GM21786 (cell line): ENCODE data around the gene GARIN5A.

ENCODE experiments used
- ATAC-seq: cut with Tn5 transposase; IDR thresholded peaks from one replicate; pipeline ENCODE4 v1.9.1; 2021; ENCODE audit not compliant: unreplicated experiment

Gene GARIN5A

DNA sequence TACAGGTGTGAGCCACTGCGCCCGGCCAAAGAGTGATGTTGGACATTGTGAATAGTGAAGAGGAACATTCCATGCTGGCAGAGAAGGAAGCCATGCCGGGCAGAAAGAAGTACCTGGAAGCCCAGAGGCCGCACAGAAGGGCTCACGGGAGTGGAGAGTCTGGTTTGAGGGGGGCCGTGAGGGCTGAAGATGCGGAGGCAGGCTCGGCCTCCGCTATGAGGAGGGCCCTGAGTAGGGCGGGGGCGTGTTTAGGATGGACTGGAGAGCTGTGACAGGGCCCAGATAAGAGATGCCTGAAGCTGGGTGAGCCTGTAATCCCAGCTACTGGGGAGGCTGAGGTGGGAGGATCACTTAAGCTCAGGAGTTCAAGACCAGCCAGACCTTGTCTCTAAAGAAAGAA is 32.7 kb upstream of the GARIN5A start:
- ATAC-seq, result no peak

DNA sequence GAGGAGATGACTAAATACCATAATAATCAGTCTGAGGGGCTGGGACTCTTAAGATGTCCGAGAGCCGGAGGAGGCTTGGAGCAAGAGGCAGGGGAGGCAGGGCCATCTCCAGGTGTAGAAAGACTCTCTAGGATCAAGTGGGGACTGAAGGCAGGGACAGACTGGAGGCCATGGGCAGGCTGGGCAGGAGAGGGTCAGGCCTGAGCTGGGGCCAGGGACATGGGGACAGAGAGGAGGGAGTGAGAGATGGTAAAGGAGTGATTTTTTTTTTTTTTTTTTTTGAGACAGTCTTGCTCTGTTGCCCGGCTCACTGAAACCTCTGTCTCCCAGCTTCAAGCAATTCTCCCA is 32.2 kb upstream of the GARIN5A start:
- ATAC-seq, result no peak

DNA sequence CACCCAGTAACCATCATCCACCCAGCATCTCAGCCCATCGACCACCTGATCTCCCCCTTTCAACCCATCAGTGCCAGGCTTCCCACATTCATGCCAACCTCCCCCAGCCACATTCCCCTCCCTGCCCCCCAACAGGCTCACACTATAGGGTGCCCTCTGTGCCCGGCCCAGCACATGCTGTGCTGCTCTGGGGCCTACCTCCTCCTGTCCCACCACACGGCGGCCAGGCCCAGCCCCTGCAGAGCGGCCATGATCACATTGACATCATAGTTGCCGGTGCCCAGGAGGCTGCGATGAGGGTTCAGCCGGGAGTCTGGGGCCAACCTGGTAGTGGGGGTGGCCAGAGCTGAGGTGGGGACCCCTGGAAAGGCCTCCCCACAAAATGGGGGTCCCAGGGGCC is 30.7 kb upstream of the GARIN5A start:
- no peak for ATAC-seq

DNA sequence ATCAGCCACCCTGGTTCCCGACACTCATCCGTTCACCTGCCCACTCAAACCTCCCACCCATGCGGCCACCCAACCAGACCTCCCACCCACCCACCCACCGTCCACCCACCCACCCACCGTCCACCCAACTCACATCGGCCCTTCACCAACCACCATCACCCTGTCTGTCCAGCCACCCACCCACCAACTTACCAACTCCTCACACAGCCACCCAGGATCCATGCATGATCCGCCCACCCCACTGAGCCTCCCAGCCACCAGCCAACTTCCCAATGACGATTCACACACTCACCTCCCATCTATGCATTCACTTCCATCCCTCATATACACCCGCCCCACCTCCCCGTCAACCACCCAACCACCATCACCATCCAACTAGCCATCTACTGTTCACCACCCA is 30.1 kb upstream of the GARIN5A start:
- no peak for ATAC-seq

DNA sequence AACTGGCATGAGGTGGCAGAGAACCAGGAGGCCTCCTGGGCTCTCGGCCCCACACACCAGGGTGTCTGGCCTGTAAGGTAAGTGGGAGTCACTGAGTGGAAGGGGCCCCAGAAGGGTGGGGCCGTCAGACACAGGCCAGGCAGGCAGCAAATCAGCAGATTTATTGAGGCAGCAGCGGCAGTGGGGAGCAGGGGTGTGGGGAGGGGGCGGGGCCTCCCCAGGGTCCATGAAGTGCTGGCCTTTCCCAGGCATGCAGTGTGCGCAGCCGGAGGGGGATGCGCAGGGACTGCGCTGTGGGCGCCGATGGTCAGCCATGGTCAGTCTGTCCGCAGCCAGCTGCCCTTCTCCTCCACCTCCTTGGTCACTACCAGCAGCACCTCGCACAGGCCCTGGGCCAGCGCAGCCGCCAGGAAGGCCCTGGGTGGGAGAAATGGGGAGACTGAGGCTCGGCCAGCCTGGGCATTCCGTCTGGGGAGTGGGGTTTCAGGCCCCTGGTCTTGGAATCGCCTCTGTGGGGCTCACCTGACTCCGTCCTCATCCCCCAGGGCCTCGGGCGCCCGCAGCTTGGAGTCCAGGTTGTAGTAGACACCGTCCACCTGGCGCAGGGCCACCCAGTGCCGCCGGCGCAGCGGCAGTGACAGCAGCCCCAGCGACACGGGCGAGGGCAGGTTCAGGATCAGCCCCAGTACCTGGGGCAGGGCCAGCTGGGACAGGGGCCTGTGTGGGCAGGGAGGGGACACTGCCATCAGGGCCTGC is 29.4 kb upstream of the GARIN5A start:
- no peak for ATAC-seq

DNA sequence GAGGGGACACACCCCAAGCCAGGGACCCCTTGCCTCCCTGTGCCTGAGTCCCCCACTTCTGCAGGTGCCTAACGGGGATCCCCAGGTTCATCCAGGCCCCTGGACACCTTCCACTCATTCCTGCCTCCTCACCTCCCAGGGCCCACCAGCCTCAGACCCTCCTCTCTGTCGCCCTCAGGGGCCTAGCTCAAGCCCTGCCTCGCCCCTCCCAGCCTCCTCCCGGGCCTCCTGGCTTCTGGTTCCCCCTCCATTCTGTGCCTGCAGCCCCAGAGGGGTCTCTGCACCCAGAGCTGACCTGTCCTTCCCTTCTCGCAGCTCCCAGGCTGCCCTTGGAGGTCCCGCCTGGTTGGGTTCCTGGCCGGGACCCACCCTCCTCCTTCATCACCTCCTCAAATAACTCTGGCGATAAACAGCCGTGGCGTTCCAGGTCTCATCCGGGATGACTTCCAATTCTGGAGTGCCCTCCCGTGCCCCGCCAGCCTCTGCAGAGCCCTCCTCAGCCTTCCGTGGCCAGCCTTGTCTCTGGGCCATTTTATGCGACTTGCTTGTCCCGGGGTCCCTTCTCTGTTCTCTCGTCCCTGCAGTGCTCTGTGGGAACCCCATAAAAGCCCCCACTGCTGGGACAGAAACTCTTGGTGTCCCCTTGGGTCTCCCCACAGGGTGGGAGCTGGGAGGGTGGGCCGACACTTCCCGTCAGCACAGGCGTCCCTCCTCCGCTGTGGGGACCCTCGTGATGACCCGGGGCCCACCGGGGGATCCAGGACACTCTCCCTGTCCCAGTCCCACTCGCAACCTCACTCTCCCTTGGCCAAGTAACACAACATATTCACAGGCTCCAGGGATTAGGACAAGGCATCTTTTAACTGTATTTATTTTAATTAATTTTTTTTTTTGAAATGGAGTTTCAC is 25.2 kb upstream of the GARIN5A start:
- no peak for ATAC-seq

DNA sequence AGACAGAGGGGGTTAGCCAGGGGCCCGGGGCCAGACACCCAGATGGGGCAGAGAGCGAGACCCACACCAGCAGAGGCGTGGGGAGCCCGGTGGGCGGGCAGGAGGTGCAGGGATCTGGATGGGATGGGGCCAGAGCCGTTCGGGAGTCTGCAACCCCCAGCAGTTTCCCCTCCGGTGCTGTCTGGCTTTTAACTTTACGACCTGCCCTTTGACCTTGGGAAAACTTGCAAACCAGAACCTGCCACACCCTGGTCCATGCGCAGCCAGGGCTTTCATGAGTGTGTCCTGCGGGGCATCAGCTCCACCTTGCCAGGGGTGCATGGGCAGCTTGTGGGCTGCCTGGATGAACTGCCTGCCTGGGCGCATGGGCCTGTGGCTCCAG is 24.5 kb upstream of the GARIN5A start:
- no peak for ATAC-seq

DNA sequence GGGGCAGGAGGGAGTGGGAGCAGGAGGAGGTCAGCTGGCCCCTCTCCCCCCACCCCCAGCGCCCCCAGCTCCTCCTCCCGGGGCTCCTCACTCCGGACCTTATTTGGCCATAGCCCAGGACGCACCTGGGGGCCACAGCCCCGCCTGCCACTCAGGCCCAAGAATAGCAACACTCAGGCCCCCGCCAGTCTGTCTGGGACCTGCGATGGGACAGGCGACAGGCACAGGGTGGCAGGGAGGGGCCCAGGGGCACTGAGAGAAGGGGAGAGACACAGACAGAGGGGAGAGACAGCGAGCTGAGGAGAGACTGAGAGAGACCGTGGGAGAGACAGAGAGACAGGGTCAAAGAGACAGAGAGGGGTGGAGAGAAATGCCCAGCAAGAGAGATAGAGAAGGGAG is 24.1 kb upstream of the GARIN5A start:
- no peak for ATAC-seq

DNA sequence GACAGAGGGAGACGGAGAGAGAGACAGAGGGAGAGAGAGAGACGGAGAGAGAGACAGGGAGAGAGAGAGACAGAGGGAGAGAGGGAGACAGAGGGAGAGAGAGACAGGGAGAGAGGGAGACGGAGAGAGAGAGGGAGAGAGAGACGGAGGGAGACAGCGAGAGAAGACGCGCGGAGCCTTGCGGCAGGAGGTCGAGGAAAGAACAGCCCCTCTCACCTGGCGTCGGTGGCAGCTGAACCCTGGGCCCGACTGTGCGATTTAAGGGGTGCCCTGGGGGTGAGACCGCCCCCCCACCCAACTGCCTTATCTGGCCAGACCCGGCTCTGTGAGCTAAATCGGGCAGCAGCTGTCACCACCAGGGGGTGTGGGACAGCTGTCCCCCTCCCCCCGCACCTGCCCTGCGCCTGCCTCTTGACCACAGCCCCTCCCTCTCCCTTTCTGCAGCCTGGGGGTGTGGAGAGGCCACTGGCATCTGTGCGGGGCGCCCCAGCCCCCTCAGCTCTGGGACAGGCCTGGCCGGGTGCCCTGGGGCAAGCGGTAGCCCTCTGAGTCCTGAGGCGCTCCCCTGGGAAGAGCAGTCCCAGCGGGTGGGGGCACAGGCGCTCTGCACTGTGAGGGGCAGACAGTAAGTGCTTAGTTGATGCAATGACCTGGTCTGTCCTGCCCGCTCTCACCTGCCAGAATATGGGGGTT is 23.6 kb upstream of the GARIN5A start:
- ATAC-seq, result no peak

DNA sequence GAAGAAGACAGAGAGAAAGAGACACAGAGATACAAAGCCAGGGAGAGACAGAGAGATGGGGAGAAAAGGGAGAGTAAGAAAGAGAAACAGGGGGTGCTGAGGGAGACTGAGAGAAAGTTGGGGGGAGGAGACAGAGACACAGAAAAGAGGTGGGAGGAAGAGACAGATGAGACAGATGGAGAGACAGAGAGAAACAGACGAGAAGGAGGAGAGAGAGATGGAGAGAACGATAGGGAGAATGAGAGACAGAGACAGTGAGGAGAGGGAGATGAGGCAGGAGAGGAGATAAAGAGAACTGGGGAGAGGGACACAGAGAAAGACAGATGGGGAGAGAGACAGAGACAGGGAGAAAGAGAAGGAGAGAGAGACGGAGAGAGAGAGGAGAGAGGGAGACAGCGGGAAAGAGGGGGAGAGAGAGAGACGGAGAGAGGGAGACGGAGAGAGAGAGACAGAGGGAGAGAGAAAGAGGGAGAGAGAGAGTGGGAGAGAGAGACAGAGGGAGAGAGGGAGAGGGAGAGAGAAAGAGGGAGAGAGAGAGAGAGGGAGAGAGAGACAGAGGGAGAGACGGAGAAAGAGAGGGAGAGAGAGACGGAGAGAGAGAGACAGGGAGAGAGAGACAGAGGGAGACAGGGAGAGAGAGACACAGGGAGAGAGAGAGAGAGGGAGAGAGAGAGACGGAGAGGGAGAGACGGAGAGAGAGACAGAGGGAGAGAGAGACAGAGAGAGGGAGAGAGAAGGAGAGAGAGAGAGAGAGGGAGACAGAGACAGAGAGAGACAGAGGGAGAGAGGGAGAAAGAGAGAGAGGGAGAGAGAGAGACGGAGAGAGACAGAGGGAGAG is 21.8 kb upstream of the GARIN5A start:
- ATAC-seq, result no peak

DNA sequence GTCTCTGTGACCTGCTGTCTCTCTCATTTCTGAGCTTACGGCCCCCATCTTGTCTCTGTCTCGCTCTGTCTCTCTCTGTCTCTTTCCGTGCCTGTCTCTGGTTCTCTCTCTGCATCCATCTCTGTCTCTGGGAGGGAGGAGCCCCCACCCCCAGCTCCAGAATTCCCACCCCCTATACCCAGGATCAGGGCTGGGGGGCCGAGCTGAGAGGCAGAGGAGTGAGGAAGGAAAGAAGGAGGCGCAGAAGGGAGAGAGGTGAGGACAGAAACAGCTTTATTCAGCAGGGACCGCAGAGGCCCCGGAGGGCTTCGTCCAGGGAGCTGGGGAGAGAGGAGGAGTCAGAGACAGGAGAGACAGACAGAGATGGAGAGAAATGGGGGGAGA is 20.4 kb upstream of the GARIN5A start:
- ATAC-seq, result no peak

DNA sequence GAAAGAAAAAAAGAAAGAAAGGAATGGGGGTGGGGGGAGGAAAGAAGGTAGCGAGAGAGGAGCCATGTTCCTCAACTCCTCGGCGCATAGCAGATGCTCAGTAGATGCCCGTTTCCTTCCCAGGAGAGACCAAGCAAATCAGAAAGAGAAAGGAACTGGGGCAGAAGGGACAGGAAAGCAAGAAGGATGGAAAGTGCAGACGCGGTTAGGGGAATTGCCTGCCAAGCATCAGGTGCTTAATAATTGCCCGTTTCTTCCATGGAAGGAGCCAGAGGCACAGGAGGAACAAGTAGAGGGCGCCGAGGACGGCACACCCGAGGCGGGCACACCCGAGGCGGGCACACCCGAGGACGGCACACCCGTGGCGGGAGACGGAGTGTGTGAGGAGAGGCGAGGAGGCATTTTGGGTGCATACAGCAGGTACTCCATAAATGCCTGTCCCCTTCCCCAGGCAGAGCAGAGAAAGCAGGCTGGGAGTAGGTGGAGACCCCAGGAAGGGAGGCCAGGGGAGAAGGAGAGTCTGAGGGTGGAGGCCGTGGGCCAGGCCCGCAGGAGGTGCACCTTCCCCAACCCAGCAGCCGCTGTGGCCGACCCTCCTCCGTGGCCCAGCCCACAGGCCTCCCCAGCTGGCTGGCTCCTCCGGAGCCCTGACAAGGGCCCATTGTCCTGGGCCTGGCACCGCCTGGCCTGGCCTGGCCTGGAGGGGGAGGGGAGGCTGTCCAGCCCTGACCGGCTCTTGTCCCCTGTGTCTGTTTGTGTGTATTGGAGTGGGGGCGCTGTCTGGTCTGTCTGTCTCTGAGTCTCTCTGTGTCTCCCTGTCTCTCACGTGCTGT is 19.8 kb upstream of the GARIN5A start:
- no peak for ATAC-seq

DNA sequence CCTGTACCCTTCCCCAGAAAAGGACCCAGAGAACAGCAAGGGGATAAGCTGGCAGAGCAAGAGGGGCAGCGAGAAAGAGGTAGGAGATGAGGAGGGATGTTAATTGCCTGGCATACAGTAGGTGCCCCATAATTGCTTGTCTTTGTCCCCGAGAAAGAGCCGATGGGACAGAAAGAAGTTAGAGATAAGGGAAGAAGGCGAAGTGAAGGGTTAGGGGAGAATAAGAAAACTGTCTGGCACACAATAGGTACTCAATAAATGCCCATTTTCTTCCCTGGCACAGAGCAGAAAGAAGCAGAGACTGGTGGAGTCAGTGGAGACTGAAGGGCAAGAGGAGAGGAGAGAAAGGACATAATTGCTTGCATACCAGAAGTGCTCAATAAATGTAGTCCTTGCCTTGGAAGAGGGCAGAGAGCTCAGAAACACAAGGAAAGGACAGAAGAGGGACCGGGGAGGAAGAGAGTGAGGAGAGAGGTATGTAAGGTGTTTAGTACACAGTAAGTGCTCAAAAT is 18.4 kb upstream of the GARIN5A start:
- ATAC-seq, result no peak

DNA sequence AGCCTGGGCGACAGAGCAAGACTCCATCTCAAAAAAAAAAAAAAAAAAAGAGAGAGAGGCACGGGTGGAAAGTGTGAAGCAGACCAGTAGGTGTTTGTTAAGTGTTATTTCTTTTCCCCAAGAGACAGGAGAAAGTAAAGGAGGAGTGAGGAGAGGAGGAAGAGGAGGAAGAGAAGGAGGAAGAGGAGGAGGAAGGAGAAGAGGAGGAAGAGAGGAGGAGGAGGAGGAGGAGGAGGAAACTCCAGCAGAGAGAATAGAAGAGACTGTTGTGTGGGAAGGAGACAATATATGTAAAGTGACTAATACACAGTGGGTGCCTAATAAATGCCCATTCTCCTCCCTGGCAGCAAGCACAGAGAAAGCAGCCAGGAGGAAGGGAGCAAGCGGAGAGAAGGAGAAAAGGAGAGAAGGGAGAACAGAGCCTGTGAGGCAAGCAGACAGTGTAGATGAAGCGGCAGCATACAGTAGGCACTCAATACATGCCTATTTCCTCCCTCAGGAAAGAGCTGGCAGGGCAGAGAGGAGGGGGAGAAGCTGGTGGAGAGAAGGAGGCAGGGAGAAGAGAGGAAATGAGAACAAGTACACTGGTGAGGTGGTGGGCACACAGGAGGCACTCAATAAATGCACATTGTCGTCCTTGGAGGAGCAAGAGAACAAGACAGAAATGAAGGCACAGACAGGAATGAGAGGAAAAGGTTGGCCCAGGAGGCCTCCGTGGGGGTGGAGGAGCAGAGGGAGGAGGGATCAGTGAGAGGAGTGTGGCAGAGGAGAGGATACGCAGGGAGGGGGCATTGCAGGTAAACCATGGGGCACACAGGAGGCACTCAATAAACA is 17.8 kb upstream of the GARIN5A start:
- no peak for ATAC-seq

DNA sequence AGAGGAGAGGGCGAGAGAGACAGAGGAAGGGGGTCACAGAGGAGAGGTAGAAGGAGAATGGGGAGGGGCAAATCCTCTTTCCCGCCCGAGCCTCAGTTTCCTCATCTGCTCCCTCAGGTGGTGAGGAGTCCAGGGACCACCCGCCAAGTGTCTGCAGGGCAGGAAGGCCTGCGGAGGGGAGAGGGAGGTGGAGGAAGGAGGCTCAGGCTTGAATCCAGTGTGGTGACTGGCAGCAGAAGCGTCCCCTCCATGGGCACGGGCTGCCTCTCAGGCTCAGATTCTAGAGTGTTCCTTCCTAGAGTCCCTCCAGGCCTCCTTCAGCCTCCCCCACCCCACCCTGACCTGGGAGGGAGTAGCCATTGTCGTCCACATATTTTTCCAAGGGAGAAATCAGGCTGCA is 16.5 kb upstream of the GARIN5A start:
- no peak for ATAC-seq

DNA sequence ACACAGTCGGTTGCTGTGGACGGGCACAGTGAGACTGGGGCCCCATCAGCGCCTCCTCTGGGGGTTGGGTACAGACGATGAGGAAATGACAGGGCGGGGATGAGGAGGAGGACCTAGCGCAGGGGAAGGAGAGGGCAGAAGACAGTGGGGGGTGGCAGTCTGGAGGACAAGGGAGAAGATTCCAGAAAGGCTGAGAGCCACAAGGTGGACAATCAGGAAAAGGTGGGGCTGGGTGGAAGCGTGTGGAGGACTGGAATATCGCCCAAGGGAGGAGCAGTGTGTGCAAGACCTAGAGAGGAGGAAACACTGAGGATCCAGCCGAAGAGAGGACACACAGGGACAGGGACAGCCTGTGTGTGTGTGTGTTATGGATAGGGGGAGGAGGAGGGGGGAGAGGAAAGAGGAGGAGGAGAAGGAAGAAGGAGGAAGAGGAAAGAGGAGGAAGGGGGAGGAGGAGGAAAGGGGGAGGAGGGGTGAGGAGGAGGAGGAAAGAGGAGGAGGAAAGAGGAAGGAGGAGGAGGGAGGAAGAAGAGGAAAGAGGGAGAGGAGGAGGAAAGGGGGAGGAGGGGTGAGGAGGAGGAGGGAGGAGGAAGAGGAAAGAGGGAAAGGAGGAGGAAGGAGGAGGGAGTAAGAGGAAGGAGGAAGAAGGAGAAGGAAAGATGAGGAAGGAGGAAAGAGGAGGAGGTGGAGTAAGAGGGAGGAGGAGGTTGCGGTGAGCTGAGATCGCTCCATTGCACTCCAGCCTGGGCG is 15.8 kb upstream of the GARIN5A start:
- ATAC-seq, result no peak

DNA sequence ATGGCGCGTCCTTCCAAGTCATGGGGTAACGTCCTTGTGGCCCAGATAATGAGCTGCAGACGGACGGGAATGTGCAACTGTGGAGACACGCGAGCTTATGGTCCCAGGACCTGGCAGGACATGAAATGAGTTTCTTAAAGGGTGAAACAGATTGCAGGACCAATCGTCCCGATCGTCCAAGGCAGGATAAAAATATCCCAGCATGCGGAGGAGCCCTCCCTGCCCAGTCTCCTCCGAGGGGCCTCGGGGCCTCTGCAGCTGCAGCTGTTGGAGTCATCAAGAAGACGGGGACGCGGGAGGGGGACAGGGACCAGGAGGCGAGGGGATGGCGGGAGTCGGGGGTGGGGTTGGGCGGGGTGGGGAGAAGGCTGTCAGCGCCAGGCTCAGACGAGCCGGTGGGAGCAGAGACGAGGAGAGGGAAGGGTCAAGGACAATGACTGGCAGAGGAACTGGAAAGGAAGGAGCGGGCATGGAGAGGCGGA is 14.4 kb upstream of the GARIN5A start:
- ATAC-seq, result no peak

DNA sequence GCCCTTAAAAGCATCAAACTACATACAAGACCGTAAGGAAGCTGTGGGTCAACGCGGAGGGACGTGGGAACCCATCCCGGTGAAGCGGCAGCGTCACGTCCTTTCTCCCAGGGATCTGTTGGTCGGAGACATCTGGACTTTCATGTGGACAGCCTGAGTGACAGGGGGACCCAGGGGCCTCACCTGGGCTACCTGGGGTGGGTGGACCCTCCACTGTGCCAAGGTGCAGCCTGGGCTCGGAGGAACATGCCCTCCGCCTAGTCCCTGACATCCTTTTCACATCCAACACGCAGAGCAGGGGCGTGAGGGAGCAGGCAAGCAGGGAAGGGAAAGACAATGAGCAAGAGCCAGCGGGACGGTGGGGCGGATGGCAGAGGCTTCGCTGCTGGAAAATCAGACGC is 13.8 kb upstream of the GARIN5A start:
- no peak for ATAC-seq
